Thyroid gland (tissue), 4 donors: Measurements from ENCODE around the gene IL4. TPM values are rescaled to one million over a fixed set of nuclear protein-coding genes. Genes with fewer than 3 reads are reported as not detected.
"Not testable (repeated sequence)": the region's sequence is repeated elsewhere in the genome, so short reads cannot be mapped to it uniquely, and the experiment has no call there.

Experiments used
- DNase-seq, 2 donors: peaks; one replicate each; pipeline ENCODE4 v3.0.0-alpha.2; 2019
- H3K27ac ChIP-seq, 3 donors: fragments of 200-600 bp; sonication (generic); 1 replicate in 2 of 3; 2 replicates in 1 of 3; pipeline ENCODE4 v1.5.1; 2016 to 2019; ENCODE audit warnings: mild to moderate bottlenecking in 1 of 3, moderate library complexity in 1 of 3
- H3K27me3 ChIP-seq: fragments of 200-600 bp; sonication (generic); one replicate; pipeline ENCODE4 v1.5.1; 2019
- H3K36me3 ChIP-seq, 2 donors: fragments of 200-600 bp; sonication (generic); one replicate each; pipeline ENCODE4 v1.5.1; 2016 to 2019
- H3K4me1 ChIP-seq, 2 donors: fragments of 200-600 bp; sonication (generic); one replicate each; pipeline ENCODE4 v1.5.1; 2017 to 2019
- H3K4me3 ChIP-seq, 3 donors: fragments of 200-600 bp; sonication (generic); replicated peaks in 1 of 3; 1 replicate in 2 of 3; 2 replicates in 1 of 3; pipeline ENCODE4 v1.5.1; 2016; ENCODE audit warnings: mild to moderate bottlenecking in 1 of 3
- H3K9me3 ChIP-seq: fragments of 200-600 bp; sonication (generic); one replicate; pipeline ENCODE4 v1.5.1; 2017
- CTCF ChIP-seq, 6 experiments: fragments of 200-600 bp in 3 of 6; fragments of 450-650 bp in 3 of 6; sonication (generic) in 3 of 6; IDR thresholded peaks; one replicate each; pipeline ENCODE4 v1.5.1; 2016 to 2019; ENCODE audit warnings: antibody characterized with exemption in 6 of 6, mild to moderate bottlenecking in 2 of 6, inconsistent platforms in 1 of 6, moderate library complexity in 1 of 6
- POLR2A ChIP-seq, 2 donors: fragments of 450-650 bp; IDR thresholded peaks; one replicate each; pipeline ENCODE4 v1.6.1; 2017; ENCODE audit warnings: antibody characterized with exemption in 2 of 2, mild to moderate bottlenecking in 2 of 2, moderate library complexity in 1 of 2
- WGBS, 2 donors: methylation state at CpG; one replicate each; pipeline ENCODE4 v1.1.5; 2017; 5-methylcytosine and 5-hydroxymethylcytosine counted together
- intact Hi-C: fragments of 100-400 bp; cut with DNase I; formaldehyde crosslinking; loops from one replicate; pipeline ENCODE4 v1.15.1; 2023
- total RNA-seq, 4 donors: library from RNA; depleted of rRNA; stranded (reverse); fragments of >200 nt; gene quantifications; one replicate each; pipeline ENCODE4 v1.2.3, GENCODE V29; 2016

Gene IL4
- total RNA-seq, 4 donors from 2014 or later: not detected

DNA sequence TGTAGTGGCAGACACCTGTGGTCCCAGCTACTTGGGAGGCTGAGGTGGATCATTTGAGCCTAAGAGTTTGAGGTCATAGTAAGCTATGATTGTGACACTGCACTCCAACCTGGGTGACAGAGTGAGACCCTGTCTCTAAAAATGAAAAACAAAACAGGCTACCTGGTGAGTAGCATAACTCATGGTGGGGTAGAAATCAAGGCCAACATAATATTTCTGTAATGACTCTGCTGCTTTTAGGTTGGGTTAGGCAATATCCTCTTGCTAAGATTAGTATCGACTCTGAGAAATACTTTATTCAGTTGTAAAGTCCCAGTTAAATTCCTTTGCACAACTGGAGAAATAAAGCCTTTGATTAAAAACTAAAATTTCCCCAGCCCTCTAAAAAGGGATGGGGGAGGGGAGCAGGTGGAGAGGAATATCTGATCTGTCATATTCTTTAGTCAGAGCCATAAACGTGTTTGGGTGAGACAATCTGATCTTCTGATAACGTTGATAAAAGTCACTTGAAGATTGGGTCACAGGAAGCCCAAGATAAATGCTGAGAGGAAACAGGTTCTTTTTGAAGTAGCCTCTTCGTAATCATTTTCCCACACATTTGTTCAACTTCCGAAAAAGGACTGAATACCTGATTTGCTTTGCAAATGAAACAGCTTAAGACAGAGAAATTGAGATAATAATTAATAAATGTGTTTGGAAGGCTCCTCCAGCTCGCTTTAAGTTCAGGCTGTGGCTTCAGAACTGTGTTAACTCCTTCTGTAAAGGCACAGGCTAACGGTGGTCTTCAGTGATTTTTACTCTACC is 14.9 kb downstream of the IL4 start:
- Histone ChIP-seq H3K4me3 (no peak overlapping the region), H3K4me1 (no peaks in the 10 kb centered on the region), H3K27me3 (no peaks in the 10 kb centered on the region), H3K36me3 (no peaks in the 10 kb centered on the region), H3K9me3 (no peaks in the 10 kb centered on the region), H3K27ac (no peak overlapping the region)
- intact Hi-C loops: no loop called here
- DNase-seq: no peak
- 75 to 81% methylated on average over 7 of the region's 7 CpGs for WGBS, 2 donors
- TF ChIP-seq POLR2A (IDR thresholded peaks at IDR 0.05): no peak
- TF ChIP-seq CTCF (IDR thresholded peaks at IDR 0.05): no peak

- Histone ChIP-seq H3K27ac (no peak overlapping the region), H3K4me1 (no peaks in the 10 kb centered on the region), H3K4me3 (no peak overlapping the region), H3K36me3 (no peaks in the 10 kb centered on the region), H3K27me3 (no peaks in the 10 kb centered on the region), H3K9me3 (no peaks in the 10 kb centered on the region)
- TF ChIP-seq POLR2A (IDR thresholded peaks at IDR 0.05) (no peak), CTCF (IDR thresholded peaks at IDR 0.05) (no peak)
- intact Hi-C loops: no loop called here
- no peak for DNase-seq
- 88 to 89% methylated on average over 7 of the region's 7 CpGs for WGBS, 2 donors
Observed at GRCh38 chr5:132689513-132689912, 15.7 kb downstream of the IL4 start.

- TF ChIP-seq POLR2A (IDR thresholded peaks at IDR 0.05) (no peak), CTCF (IDR thresholded peaks at IDR 0.05) (no peak)
- no peak overlapping the region for H3K4me3 ChIP-seq
- H3K27ac ChIP-seq: no peak overlapping the region
- H3K36me3 ChIP-seq: no peaks in the 10 kb centered on the region
- H3K27me3 ChIP-seq: no peaks in the 10 kb centered on the region
- no peaks in the 10 kb centered on the region for H3K9me3 ChIP-seq
- 71 to 95% methylated on average over 3 of the region's 3 CpGs for WGBS, 2 donors
- DNase-seq: no peak
- no peaks in the 10 kb centered on the region for H3K4me1 ChIP-seq
- intact Hi-C loops: no loop called here
Observed at GRCh38 chr5:132690156-132690555, 16.4 kb downstream of the IL4 start.

- H3K9me3 ChIP-seq, intact Hi-C loops, H3K27ac ChIP-seq, H3K36me3 ChIP-seq, DNase-seq, H3K4me1 ChIP-seq, H3K4me3 ChIP-seq, H3K27me3 ChIP-seq: not testable (repeated sequence)
- 83 to 93% methylated on average over 5 of the region's 5 CpGs for WGBS, 2 donors
Observed at GRCh38 chr5:132691755-132692631, 18.2 kb downstream of the IL4 start.

DNA sequence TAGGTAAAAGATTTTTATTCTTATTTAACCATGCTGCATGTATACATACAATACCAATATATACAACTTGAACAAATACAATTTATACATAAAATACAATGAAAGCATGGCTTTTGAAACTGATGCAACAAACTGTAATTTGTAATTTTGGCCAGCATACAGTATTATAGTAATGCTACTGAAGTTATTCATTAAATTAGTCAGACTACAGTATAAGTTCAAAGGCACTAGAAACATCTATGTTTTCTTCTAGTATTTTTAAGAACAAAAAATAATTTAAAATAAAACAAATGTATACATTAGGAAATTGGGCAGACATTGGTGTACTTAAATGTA is 18.8 kb downstream of the IL4 start:
- Histone ChIP-seq H3K9me3 (no peaks in the 10 kb centered on the region), H3K4me3 (no peak overlapping the region), H3K27me3 (no peaks in the 10 kb centered on the region), H3K4me1 (no peaks in the 10 kb centered on the region), H3K27ac (no peak overlapping the region), H3K36me3 (no peaks in the 10 kb centered on the region)
- no peak for DNase-seq
- intact Hi-C loops: no loop called here
- TF ChIP-seq POLR2A (IDR thresholded peaks at IDR 0.05) (no peak), CTCF (IDR thresholded peaks at IDR 0.05) (no peak)
